Adrenal gland (tissue), 5 donors: ENCODE measurements around the gene METTL25B.

Experiments used
- POLR2A ChIP-seq, 2 donors: fragments of 450-650 bp; IDR thresholded peaks; one replicate each; pipeline ENCODE4 v1.6.1; 2017; ENCODE audit warnings: antibody characterized with exemption in 2 of 2, mild to moderate bottlenecking in 2 of 2, moderate library complexity in 1 of 2
- TF ChIP-seq, protein P1 (sequence below), 6 experiments: fragments of 450-650 bp in 4 of 6; fragments of 200-600 bp in 2 of 6; sonication (generic) in 1 of 6; IDR thresholded peaks; 1 replicate in 5 of 6; 2 replicates in 1 of 6; pipeline versions ENCODE4 v1.5.1 to v1.8.0; 2016 to 2021; ENCODE audit warnings: antibody characterized with exemption in 6 of 6, mild to moderate bottlenecking in 2 of 6, moderate library complexity in 1 of 6
- donor health status: DM: no; HTN: no; CAD: no.

DNA sequence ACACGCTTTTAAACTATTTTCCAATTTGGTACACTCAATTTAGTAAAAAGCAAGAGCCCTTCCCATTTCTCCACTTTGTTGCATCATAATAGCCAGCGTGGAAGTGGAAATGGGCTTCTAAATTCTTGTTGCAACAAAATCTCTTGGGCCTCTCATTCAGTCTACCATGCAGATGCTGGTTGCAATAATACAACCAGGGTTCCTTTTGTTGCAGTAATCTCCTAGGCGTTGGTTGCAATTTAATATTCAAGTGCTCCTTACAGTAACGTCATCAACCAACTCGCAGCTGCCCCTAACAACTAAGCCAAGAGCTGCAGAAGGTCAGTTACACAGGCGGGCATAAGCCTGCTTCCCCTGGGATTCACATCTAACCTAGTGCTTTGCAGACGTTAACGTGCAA is 25.9 kb downstream of the METTL25B start:
- TF ChIP-seq, protein P1, sequence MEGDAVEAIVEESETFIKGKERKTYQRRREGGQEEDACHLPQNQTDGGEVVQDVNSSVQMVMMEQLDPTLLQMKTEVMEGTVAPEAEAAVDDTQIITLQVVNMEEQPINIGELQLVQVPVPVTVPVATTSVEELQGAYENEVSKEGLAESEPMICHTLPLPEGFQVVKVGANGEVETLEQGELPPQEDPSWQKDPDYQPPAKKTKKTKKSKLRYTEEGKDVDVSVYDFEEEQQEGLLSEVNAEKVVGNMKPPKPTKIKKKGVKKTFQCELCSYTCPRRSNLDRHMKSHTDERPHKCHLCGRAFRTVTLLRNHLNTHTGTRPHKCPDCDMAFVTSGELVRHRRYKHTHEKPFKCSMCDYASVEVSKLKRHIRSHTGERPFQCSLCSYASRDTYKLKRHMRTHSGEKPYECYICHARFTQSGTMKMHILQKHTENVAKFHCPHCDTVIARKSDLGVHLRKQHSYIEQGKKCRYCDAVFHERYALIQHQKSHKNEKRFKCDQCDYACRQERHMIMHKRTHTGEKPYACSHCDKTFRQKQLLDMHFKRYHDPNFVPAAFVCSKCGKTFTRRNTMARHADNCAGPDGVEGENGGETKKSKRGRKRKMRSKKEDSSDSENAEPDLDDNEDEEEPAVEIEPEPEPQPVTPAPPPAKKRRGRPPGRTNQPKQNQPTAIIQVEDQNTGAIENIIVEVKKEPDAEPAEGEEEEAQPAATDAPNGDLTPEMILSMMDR (IDR thresholded peaks at IDR 0.05), result no peak
- no peak for TF ChIP-seq POLR2A (IDR thresholded peaks at IDR 0.05)
